ENCODE results near the gene DQX1.

The DQX1 gene

GRCh38 chr2:74536166-74536950 is 10.3 kb upstream of the DQX1 start:
- Histone ChIP-seq H3K27ac (no peak overlapping the region), H3K9ac (no peak overlapping the region), H3K27me3 (ENCODE audit: insufficient read depth, low read depth) (no peaks in the 10 kb centered on the region; the same call in 1 of the 2 replicates), H4K20me1 (ENCODE audit: insufficient read depth) (no peaks in the 10 kb centered on the region), H3K4me1 (ENCODE audit: low read depth, poor library complexity, severe bottlenecking) (peaks cover 6% of the 10 kb centered on the region), H2AFZ (ENCODE audit: low read depth) (no peak overlapping the region), H3K4me2 (no peak overlapping the region), H3K36me3 (ENCODE audit: insufficient read depth) (no peaks in the 10 kb centered on the region), H3K4me3 (IDR thresholded peaks at IDR 0.05; ENCODE audit: insufficient read depth, low read depth, low read length) (no peak overlapping the region), H3K79me2 (ENCODE audit: insufficient read depth, low read depth) (0 out of 2 replicates have a peak, but pooled peaks cover 2% of the 10 kb centered on the region)
- TF ChIP-seq, protein P1, sequence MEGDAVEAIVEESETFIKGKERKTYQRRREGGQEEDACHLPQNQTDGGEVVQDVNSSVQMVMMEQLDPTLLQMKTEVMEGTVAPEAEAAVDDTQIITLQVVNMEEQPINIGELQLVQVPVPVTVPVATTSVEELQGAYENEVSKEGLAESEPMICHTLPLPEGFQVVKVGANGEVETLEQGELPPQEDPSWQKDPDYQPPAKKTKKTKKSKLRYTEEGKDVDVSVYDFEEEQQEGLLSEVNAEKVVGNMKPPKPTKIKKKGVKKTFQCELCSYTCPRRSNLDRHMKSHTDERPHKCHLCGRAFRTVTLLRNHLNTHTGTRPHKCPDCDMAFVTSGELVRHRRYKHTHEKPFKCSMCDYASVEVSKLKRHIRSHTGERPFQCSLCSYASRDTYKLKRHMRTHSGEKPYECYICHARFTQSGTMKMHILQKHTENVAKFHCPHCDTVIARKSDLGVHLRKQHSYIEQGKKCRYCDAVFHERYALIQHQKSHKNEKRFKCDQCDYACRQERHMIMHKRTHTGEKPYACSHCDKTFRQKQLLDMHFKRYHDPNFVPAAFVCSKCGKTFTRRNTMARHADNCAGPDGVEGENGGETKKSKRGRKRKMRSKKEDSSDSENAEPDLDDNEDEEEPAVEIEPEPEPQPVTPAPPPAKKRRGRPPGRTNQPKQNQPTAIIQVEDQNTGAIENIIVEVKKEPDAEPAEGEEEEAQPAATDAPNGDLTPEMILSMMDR (conservative IDR thresholded peaks at IDR 0.05; ENCODE audit: low read depth, low read length), result no peak

DNA sequence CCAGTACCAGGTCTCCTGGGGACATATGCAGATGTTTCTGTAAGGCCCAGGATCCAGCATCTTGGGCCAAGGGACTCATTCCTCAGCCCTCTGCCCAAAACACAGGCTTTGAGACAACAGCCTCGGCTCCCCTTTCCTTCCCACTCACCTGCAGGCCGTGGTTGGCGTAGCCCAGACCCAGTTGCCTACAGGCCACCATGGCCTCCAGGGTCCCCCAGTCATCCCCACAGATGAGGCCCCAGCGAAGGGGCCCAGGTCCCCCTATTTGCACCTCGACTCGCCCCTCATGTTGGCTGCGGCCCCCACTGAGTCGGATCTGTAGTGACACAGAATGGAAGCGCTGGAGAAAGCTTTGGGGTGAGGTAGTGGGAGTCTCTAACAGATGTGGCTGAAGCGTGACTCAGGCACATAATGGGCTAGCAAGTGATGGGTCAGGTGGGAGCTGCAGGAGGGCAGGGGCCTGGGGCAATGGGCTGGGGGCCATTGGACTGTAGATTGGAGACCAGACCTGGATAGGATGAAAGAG is 9.5 kb upstream of the DQX1 start:
- TF ChIP-seq, protein P1 (conservative IDR thresholded peaks at IDR 0.05; ENCODE audit: low read depth, low read length), result no peak
- no peak overlapping the region for H3K4me2 ChIP-seq
- no peak overlapping the region for H3K27ac ChIP-seq
- peaks cover 12% of the 10 kb centered on the region for H3K4me1 ChIP-seq (ENCODE audit: low read depth, poor library complexity, severe bottlenecking)
- H3K36me3 ChIP-seq (ENCODE audit: insufficient read depth), result no peaks in the 10 kb centered on the region
- H4K20me1 ChIP-seq (ENCODE audit: insufficient read depth), result no peaks in the 10 kb centered on the region
- no peak overlapping the region for H3K4me3 ChIP-seq (IDR thresholded peaks at IDR 0.05; ENCODE audit: insufficient read depth, low read depth, low read length)
- 0 out of 2 replicates have a peak, but pooled peaks cover 8% of the 10 kb centered on the region for H3K79me2 ChIP-seq (ENCODE audit: insufficient read depth, low read depth)
- H3K27me3 ChIP-seq (ENCODE audit: insufficient read depth, low read depth), result no peaks in the 10 kb centered on the region; the same call in 1 of the 2 replicates
- H2AFZ ChIP-seq (ENCODE audit: low read depth), result no peak overlapping the region
- H3K9ac ChIP-seq, result no peak overlapping the region

DNA sequence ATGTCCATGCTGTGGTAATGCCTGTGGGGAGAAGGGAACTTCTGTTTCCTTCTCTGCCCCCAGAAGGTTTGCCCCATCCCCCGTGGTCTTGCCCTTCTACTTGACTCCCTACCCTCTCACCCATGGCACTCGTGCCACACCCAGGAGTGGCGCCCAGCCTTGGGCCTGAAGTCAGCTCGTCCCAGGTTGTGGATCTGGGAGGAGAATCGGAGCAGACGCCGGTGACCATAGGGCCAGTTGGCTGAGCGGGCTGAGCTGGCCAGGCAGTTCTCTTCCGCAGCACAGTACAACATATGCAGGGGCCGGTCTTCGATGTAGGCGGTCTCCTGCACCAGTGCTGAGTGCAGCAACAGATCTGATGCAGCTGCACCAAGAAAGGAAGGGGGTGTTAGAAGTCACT is 8.4 kb upstream of the DQX1 start:
- Histone ChIP-seq H2AFZ (ENCODE audit: low read depth) (no peak overlapping the region), H3K27me3 (ENCODE audit: insufficient read depth, low read depth) (no peaks in the 10 kb centered on the region; the same call in 1 of the 2 replicates), H3K79me2 (ENCODE audit: insufficient read depth, low read depth) (peaks cover 8% of the 10 kb centered on the region; the same call in 1 of the 2 replicates), H3K4me2 (no peak overlapping the region), H4K20me1 (ENCODE audit: insufficient read depth) (no peaks in the 10 kb centered on the region), H3K27ac (no peak overlapping the region), H3K4me1 (ENCODE audit: low read depth, poor library complexity, severe bottlenecking) (peaks cover 12% of the 10 kb centered on the region), H3K4me3 (IDR thresholded peaks at IDR 0.05; ENCODE audit: insufficient read depth, low read depth, low read length) (no peak overlapping the region), H3K9ac (no peak overlapping the region), H3K36me3 (ENCODE audit: insufficient read depth) (no peaks in the 10 kb centered on the region)
- TF ChIP-seq, protein P1 (conservative IDR thresholded peaks at IDR 0.05; ENCODE audit: low read depth, low read length), result no peak

DNA sequence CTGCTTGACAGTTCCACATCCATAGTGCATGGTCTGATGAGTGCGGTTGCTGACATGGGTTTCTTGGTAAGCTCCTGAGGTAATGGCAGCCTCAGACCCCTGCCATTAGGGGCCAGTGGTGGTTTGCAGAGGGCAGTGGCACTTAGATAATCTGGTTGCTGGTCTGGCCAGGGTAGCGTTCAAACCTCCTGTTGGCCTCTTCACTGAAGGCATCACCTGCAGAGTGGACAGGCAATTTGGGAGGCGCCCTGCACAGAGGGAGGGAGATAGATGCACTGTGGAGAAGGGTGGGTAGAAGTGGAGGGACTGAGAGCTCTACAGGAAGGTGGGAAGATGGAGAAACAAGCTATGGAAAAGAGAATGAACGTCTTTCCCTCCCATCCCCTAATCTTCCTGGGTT is 7.4 kb upstream of the DQX1 start:
- Histone ChIP-seq H2AFZ (ENCODE audit: low read depth) (no peak overlapping the region), H4K20me1 (ENCODE audit: insufficient read depth) (no peaks in the 10 kb centered on the region), H3K9ac (no peak overlapping the region), H3K4me2 (no peak overlapping the region), H3K27me3 (ENCODE audit: insufficient read depth, low read depth) (no peaks in the 10 kb centered on the region; the same call in 1 of the 2 replicates), H3K4me1 (ENCODE audit: low read depth, poor library complexity, severe bottlenecking) (peaks cover 13% of the 10 kb centered on the region), H3K27ac (no peak overlapping the region), H3K36me3 (ENCODE audit: insufficient read depth) (no peaks in the 10 kb centered on the region), H3K4me3 (IDR thresholded peaks at IDR 0.05; ENCODE audit: insufficient read depth, low read depth, low read length) (no peak overlapping the region), H3K79me2 (ENCODE audit: insufficient read depth, low read depth) (peaks cover 18% of the 10 kb centered on the region)
- TF ChIP-seq, protein P1 (conservative IDR thresholded peaks at IDR 0.05; ENCODE audit: low read depth, low read length), result no peak

Measured in KMS-11 (cell line).